PC-9 (cell line): Measurements from ENCODE around the gene KCTD12. TPM values are rescaled to one million over a fixed set of nuclear protein-coding genes. Genes with fewer than 3 reads are reported as not detected.
"Not testable (repeated sequence)": the region's sequence is repeated elsewhere in the genome, so short reads cannot be mapped to it uniquely, and the experiment has no call there.

Experiments used
- BruUV-seq: library from RNA; stranded (reverse); fragments of 400-500 nt; replicated peaks from 2 replicates; lab custom pipeline; 2021; lab: Mats Ljungman, UMichigan
- CTCF ChIA-PET: fragments of 300-600 bp; sonication (Branson Sonifier 250); formaldehyde crosslinking; loops from one replicate; lab custom pipeline; 2022; ENCODE audit warnings: antibody characterized with exemption; lab: Charles Lee
- POLR2A ChIA-PET: fragments of 300-600 bp; sonication (Branson Sonifier 250); formaldehyde crosslinking; loops from one replicate; lab custom pipeline; 2022; ENCODE audit warnings: antibody characterized with exemption; ENCODE audit not compliant: unreplicated experiment; lab: Charles Lee
- DNase-seq, 2 experiments: peaks; one replicate each; pipeline versions ENCODE4 v3.0.0 to v3.0.0-alpha.2; 2015 to 2022; ENCODE audit warnings: mixed read lengths in 1 of 2
- H2AFZ ChIP-seq: fragments of 200-600 bp; sonication (generic); 2 replicates; pipeline ENCODE4 v1.8.1; 2017; ENCODE audit warnings: antibody characterized with exemption
- H3F3A ChIP-seq: fragments of 200-600 bp; sonication (generic); 2 replicates; pipeline ENCODE4 v1.8.1; 2017; ENCODE audit warnings: antibody characterized with exemption, mild to moderate bottlenecking, low read depth; ENCODE audit not compliant: insufficient read depth
- H3K27ac ChIP-seq: fragments of 200-600 bp; sonication (generic); 2 replicates; pipeline ENCODE4 v1.6.1; 2016; ENCODE audit warnings: mixed run types
- H3K27me3 ChIP-seq: fragments of 200-600 bp; sonication (generic); 2 replicates; pipeline ENCODE4 v1.6.1; 2016; ENCODE audit warnings: low read depth, mixed run types; ENCODE audit not compliant: insufficient read depth
- H3K36me3 ChIP-seq: fragments of 200-600 bp; sonication (generic); 2 replicates; pipeline ENCODE4 v1.6.1; 2016; ENCODE audit warnings: low read depth, mixed run types
- H3K4me1 ChIP-seq: fragments of 200-600 bp; sonication (generic); replicated peaks from 2 replicates; pipeline ENCODE4 v1.6.1; 2016; ENCODE audit warnings: mixed run types; ENCODE audit not compliant: insufficient read depth
- H3K4me2 ChIP-seq: fragments of 200-600 bp; sonication (generic); 2 replicates; pipeline ENCODE4 v1.6.1; 2017; ENCODE audit warnings: mixed run types
- H3K4me3 ChIP-seq: fragments of 200-600 bp; sonication (generic); 2 replicates; pipeline ENCODE4 v1.6.1; 2016; ENCODE audit warnings: mixed run types
- H3K79me2 ChIP-seq: fragments of 200-600 bp; sonication (generic); 2 replicates; pipeline ENCODE4 v1.6.1; 2017; ENCODE audit warnings: low read depth, mixed run types
- H3K9me2 ChIP-seq: fragments of 200-600 bp; sonication (generic); 2 replicates; pipeline ENCODE4 v1.8.1; 2017; ENCODE audit warnings: mild to moderate bottlenecking; ENCODE audit not compliant: insufficient read depth
- H3K9me3 ChIP-seq: fragments of 200-600 bp; sonication (generic); 2 replicates; pipeline ENCODE4 v1.8.1; 2016; ENCODE audit warnings: low read depth; ENCODE audit not compliant: insufficient read depth
- H4K20me1 ChIP-seq: fragments of 200-600 bp; sonication (generic); 2 replicates; pipeline ENCODE4 v1.8.1; 2017; ENCODE audit not compliant: insufficient read depth
- EZH2 ChIP-seq: fragments of 200-600 bp; sonication (generic); IDR thresholded peaks from 2 replicates; pipeline ENCODE4 v1.8.0; 2017; ENCODE audit warnings: antibody characterized with exemption, low read depth
- intact Hi-C: fragments of 100-400 bp; cut with micrococcal nuclease; formaldehyde crosslinking; loops from one replicate; pipeline ENCODE4 v1.10.0; 2022; ENCODE audit not compliant: unreplicated experiment
- total RNA-seq: library from RNA; stranded (reverse); gene quantifications from 2 replicates; pipeline ENCODE4 v1.2.3, GENCODE V29; 2021
- TF ChIP-seq, protein P1 (sequence below): fragments of 200-600 bp; sonication (generic); conservative IDR thresholded peaks from 2 replicates; pipeline ENCODE4 v1.6.1; 2017; ENCODE audit warnings: mixed run types, antibody characterized with exemption, mild to moderate bottlenecking, moderate library complexity

The KCTD12 gene
- total RNA-seq, 1 experiment from 2014 or later = 0.15 TPM

DNA sequence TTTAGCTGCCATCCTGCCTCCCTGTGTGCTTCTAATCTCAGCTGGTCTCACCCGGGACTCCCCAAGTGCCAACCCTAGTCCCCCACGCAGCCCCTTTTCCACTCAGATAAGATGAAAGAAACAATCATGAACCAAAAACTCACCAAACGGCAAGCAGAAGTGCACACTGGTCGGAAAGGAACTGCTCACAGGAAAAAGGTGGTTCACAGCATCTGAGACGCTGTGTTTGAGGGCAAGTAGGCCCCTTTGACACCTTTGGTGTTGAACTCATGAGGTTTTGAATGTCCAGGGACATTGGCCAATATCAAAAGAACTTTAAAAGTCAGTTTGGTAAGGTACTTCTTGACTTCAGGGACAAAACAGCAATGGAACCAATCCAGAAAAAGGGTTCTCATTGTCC lies 41.8 kb upstream of the KCTD12 start:
- Histone ChIP-seq H3F3A (no peaks in the 10 kb centered on the region), H2AFZ (no peak overlapping the region), H3K27ac (no peak overlapping the region), H3K27me3 (no peaks in the 10 kb centered on the region), H3K4me3 (no peak overlapping the region), H3K79me2 (no peaks in the 10 kb centered on the region), H3K9me2 (no peaks in the 10 kb centered on the region), H3K9me3 (no peaks in the 10 kb centered on the region), H3K36me3 (no peaks in the 10 kb centered on the region), H3K4me2 (no peak overlapping the region), H4K20me1 (no peaks in the 10 kb centered on the region), H3K4me1 (no peaks in the 10 kb centered on the region)
- DNase-seq = no peak
- POLR2A ChIA-PET = no interaction called here
- CTCF ChIA-PET = no interaction called here
- TF ChIP-seq, protein P1, sequence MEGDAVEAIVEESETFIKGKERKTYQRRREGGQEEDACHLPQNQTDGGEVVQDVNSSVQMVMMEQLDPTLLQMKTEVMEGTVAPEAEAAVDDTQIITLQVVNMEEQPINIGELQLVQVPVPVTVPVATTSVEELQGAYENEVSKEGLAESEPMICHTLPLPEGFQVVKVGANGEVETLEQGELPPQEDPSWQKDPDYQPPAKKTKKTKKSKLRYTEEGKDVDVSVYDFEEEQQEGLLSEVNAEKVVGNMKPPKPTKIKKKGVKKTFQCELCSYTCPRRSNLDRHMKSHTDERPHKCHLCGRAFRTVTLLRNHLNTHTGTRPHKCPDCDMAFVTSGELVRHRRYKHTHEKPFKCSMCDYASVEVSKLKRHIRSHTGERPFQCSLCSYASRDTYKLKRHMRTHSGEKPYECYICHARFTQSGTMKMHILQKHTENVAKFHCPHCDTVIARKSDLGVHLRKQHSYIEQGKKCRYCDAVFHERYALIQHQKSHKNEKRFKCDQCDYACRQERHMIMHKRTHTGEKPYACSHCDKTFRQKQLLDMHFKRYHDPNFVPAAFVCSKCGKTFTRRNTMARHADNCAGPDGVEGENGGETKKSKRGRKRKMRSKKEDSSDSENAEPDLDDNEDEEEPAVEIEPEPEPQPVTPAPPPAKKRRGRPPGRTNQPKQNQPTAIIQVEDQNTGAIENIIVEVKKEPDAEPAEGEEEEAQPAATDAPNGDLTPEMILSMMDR = no peak
- no peak for TF ChIP-seq EZH2
- intact Hi-C loops = no loop called here
- BruUV-seq = no TSS peak

DNA sequence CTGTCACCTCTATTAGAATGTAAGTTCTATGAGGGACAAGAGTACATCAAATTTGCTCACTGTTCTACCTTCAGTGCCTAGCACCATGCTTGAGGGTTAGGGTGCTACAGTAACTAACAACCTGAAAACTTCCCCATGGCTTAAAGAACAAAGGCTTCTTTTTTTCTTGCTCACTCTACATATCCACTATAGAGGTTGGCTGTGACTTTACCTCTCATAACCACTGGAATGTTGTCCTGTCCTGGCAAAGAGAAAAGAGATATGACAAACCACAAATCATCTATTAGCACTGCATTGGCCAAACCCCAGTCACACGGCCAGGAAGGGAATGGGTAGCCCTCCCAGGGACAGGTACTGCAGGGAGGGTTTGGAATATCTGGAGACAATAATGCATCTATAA lies 38.9 kb upstream of the KCTD12 start:
- no peaks in the 10 kb centered on the region for H3K9me3 ChIP-seq
- BruUV-seq = no TSS peak
- H4K20me1 ChIP-seq = no peaks in the 10 kb centered on the region
- intact Hi-C loops = no loop called here
- H3K4me3 ChIP-seq = no peak overlapping the region
- H2AFZ ChIP-seq = no peak overlapping the region
- H3K4me2 ChIP-seq = no peak overlapping the region
- no peaks in the 10 kb centered on the region for H3K9me2 ChIP-seq
- no peak for DNase-seq
- TF ChIP-seq, protein P1 = no peak
- no peak for TF ChIP-seq EZH2
- no peaks in the 10 kb centered on the region for H3K27me3 ChIP-seq
- H3F3A ChIP-seq = no peaks in the 10 kb centered on the region
- H3K27ac ChIP-seq = no peak overlapping the region
- no peaks in the 10 kb centered on the region for H3K36me3 ChIP-seq
- CTCF ChIA-PET = no interaction called here
- H3K4me1 ChIP-seq = no peaks in the 10 kb centered on the region
- POLR2A ChIA-PET = no interaction called here
- no peaks in the 10 kb centered on the region for H3K79me2 ChIP-seq

DNA sequence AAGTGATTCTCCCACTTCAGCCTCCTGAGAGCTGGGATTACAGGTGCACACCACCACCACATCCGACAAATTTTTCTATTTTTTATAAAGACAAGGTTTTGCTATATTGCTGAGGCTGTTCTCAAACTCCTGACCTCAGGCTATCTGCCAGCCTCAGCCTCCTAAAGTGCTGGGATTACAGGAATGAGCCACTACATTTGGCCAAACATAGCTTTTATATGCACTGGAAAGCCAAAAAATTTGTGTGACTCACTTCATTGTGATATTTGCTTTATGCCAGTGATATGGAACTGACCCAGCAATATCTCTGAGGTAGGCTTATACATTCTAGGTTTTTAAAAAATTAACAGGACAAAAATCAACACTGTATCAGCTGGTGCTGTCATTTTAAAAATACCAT lies 35.3 kb upstream of the KCTD12 start:
- TF ChIP-seq, protein P1 = no peak
- no peak for TF ChIP-seq EZH2
- no peak overlapping the region for H2AFZ ChIP-seq
- no peaks in the 10 kb centered on the region for H3K9me2 ChIP-seq
- H3K79me2 ChIP-seq = no peaks in the 10 kb centered on the region
- no peaks in the 10 kb centered on the region for H3F3A ChIP-seq
- H4K20me1 ChIP-seq = no peaks in the 10 kb centered on the region
- no peak overlapping the region for H3K4me2 ChIP-seq
- no peaks in the 10 kb centered on the region for H3K36me3 ChIP-seq
- H3K27me3 ChIP-seq = no peaks in the 10 kb centered on the region
- POLR2A ChIA-PET = no interaction called here
- no peak overlapping the region for H3K4me3 ChIP-seq
- CTCF ChIA-PET = no interaction called here
- no TSS peak for BruUV-seq
- intact Hi-C loops = no loop called here
- no peak for DNase-seq
- H3K4me1 ChIP-seq = no peaks in the 10 kb centered on the region
- no peaks in the 10 kb centered on the region for H3K9me3 ChIP-seq
- H3K27ac ChIP-seq = no peak overlapping the region

DNA sequence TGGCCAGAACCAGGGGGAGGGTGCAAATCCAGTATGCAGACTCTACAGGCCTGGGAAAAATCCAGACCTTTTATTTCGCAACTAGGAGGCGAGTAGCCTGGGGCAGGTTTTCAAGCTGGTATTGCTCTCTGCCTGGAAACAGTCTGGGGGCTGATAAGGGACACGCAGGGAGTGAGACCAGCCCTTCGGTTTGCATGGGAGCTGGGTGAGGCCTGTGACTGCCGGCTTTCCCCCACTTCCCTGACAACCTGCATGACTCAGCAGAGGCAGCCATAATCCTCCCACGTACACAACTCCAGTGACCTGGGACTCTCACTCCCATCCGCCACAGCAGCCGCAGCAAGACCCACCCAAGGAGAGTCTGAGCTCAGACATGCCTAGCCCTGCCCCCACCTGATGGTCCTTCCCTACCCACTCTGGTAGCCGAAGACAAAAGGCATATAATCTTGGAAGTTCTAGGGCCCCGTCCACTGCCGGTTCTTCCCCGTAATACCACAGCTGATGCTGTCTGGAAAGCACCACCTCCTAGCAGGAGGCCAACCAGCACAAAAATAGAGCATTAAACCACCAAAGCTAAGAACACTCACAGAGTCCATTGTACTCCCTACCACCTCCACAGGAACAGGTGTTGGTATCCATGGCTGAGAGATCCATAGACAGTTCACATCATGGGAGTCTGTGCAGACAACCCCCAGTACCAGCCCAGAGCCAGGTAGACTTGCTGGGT lies 31.7 kb upstream of the KCTD12 start:
- CTCF ChIA-PET = not testable (repeated sequence)

More for the DNA sequence above, 31.7 kb upstream of the KCTD12 start:
- H3K79me2 ChIP-seq, H3K27ac ChIP-seq, intact Hi-C loops, H3K27me3 ChIP-seq, H4K20me1 ChIP-seq, H3K36me3 ChIP-seq, H2AFZ ChIP-seq, H3K4me2 ChIP-seq, H3K4me1 ChIP-seq, POLR2A ChIA-PET, H3K4me3 ChIP-seq, H3F3A ChIP-seq, BruUV-seq, H3K9me2 ChIP-seq, H3K9me3 ChIP-seq: not testable (repeated sequence)
- DNase-seq = peak in 1 of 2 experiments; percentile 7
